Measurements from ENCODE around the gene CNIH2.
"Not testable (repeated sequence)": the region's sequence is repeated elsewhere in the genome, so short reads cannot be mapped to it uniquely, and the experiment has no call there.

Gene CNIH2

GRCh38 chr11:66277471-66278362, at the start of gene CNIH2:
TSS of gene CNIH2 (plus strand) at chr11:66278175. CDS start at chr11:66278457, 282 bp downstream.
- peak; percentile 33 to 34 for DNase-seq (ENCODE audit: low read depth in 2 of 2)

GRCh38 chr11:66228521-66228920, 49.5 kb upstream of the CNIH2 start:
- no peak for DNase-seq (ENCODE audit: low read depth in 2 of 2)

GRCh38 chr11:66230156-66230555, 47.8 kb upstream of the CNIH2 start:
- DNase-seq (ENCODE audit: low read depth in 2 of 2), result no peak

GRCh38 chr11:66230978-66231377, 47.0 kb upstream of the CNIH2 start:
- no peak for DNase-seq (ENCODE audit: low read depth in 2 of 2)

- no peak for DNase-seq (ENCODE audit: low read depth in 2 of 2)
Measured at GRCh38 chr11:66231561-66231960, 46.4 kb upstream of the CNIH2 start.

GRCh38 chr11:66232769-66233168, 45.2 kb upstream of the CNIH2 start:
- DNase-seq (ENCODE audit: low read depth in 2 of 2), result no peak

GRCh38 chr11:66233301-66233700, 44.7 kb upstream of the CNIH2 start:
- no peak for DNase-seq (ENCODE audit: low read depth in 2 of 2)

GRCh38 chr11:66235141-66235540, 42.8 kb upstream of the CNIH2 start:
- DNase-seq (ENCODE audit: low read depth in 2 of 2), result no peak

GRCh38 chr11:66237867-66238266, 40.1 kb upstream of the CNIH2 start:
- no peak for DNase-seq (ENCODE audit: low read depth in 2 of 2)

GRCh38 chr11:66238786-66239413, 39.1 kb upstream of the CNIH2 start:
- no peak for DNase-seq (ENCODE audit: low read depth in 2 of 2)

- no peak for DNase-seq (ENCODE audit: low read depth in 2 of 2)
Measured at GRCh38 chr11:66239511-66239910, 38.5 kb upstream of the CNIH2 start.

- no peak for DNase-seq (ENCODE audit: low read depth in 2 of 2)
Measured at GRCh38 chr11:66239998-66240780, 37.8 kb upstream of the CNIH2 start.

- DNase-seq (ENCODE audit: low read depth in 2 of 2), result no peak
Measured at GRCh38 chr11:66240781-66241136, 37.2 kb upstream of the CNIH2 start.

- no peak for DNase-seq (ENCODE audit: low read depth in 2 of 2)
Measured at GRCh38 chr11:66242095-66242765, 35.7 kb upstream of the CNIH2 start.

GRCh38 chr11:66243782-66244535, 34.0 kb upstream of the CNIH2 start:
- DNase-seq (ENCODE audit: low read depth in 2 of 2), result no peak

GRCh38 chr11:66247295-66247694, 30.7 kb upstream of the CNIH2 start:
- no peak for DNase-seq (ENCODE audit: low read depth in 2 of 2)

- no peak for DNase-seq (ENCODE audit: low read depth in 2 of 2)
Measured at GRCh38 chr11:66247801-66248200, 30.2 kb upstream of the CNIH2 start.

- DNase-seq (ENCODE audit: low read depth in 2 of 2), result no peak
Measured at GRCh38 chr11:66248903-66249302, 29.1 kb upstream of the CNIH2 start.

- no peak for DNase-seq (ENCODE audit: low read depth in 2 of 2)
Measured at GRCh38 chr11:66251809-66252208, 26.2 kb upstream of the CNIH2 start.

- not testable (repeated sequence) for DNase-seq (ENCODE audit: low read depth in 2 of 2)
Measured at GRCh38 chr11:66253081-66253480, 24.9 kb upstream of the CNIH2 start.

- DNase-seq (ENCODE audit: low read depth in 2 of 2), result no peak
Measured at GRCh38 chr11:66258473-66258893, 19.5 kb upstream of the CNIH2 start.

Measured in activated CD4-positive, alpha-beta T cell treated with anti-CD3 and anti-CD28 coated beads for 24 hours (primary cell).